ENCODE data around the gene OR4B1. TPM values are rescaled to one million over a fixed set of nuclear protein-coding genes. Genes with fewer than 3 reads are reported as not detected.

The OR4B1 gene
- total and polyA plus RNA-seq, 2 of the 8 experiments (the other 6 are each of a cell fraction or from before 2014, with no cell fraction given): not detected

DNA sequence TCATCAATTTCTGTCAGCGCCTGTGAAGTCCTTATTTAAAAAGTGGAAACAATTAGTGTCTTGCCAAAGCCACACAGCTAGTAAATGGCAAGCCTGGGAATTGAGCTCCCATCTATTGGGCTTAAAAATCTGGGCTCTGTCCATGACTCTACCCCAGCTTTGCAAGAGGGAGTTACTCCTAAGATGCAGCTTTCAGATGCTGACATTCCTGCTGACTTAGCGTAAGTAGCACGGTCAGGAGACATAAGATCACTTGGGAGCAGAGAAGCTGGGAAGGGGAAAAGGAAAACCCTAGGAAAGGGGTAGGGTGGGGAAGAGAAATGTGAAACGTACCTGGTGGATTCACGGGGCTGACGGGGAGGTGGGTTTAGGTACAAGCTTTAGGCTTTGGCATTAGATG, 36.0 kb upstream of the OR4B1 start:
- Histone ChIP-seq H2AK5ac (ENCODE audit: low read depth, low read length) (no peak overlapping the region), H3K56ac (replicated peaks; ENCODE audit: insufficient read length, low read depth, low read length) (no peak overlapping the region), H3K14ac (ENCODE audit: insufficient read length) (no peak overlapping the region), H4K91ac (replicated peaks; ENCODE audit: insufficient read length, low read length) (no peak overlapping the region), H3K4me3 (ENCODE audit: extremely low read depth in 1 of 4, insufficient read depth in 2 of 4, low read depth in 3 of 4, low read length in 4 of 4) (no peak overlapping the region), H4K5ac (ENCODE audit: insufficient read length, low read depth, low read length) (no peak overlapping the region), H3K4me1 (replicated peaks in 1 of 4; ENCODE audit: control insufficient read depth in 3 of 4, insufficient read depth in 4 of 4, low read length in 3 of 4) (no peaks in the 10 kb centered on the region), H4K20me1 (replicated peaks in 1 of 2; ENCODE audit: control insufficient read depth in 1 of 2, insufficient read depth in 2 of 2, low read length in 2 of 2) (no peaks in the 10 kb centered on the region), H3K9ac (replicated peaks in 1 of 4; ENCODE audit: extremely low read depth in 1 of 4, low read depth in 3 of 4, low read length in 3 of 4) (no peak overlapping the region), H3K23ac (ENCODE audit: insufficient read length) (no peak overlapping the region), H4K8ac (ENCODE audit: extremely low read depth, insufficient read depth, low read length) (no peak overlapping the region), H2AFZ (ENCODE audit: low read length) (no peak overlapping the region), H3K27ac (ENCODE audit: low read depth, low read length) (no peak overlapping the region), H2BK15ac (ENCODE audit: low read length) (no peak overlapping the region), H3K9me3 (ENCODE audit: insufficient read depth in 2 of 2, low read depth in 1 of 2, low read length in 1 of 2) (peaks cover 48 to 64% of the 10 kb centered on the region in 2 experiments), H2BK120ac (replicated peaks; ENCODE audit: low read depth, low read length) (no peak overlapping the region), H3K4ac (replicated peaks; ENCODE audit: insufficient read length, low read depth, low read length) (no peak overlapping the region), H2BK5ac (ENCODE audit: low read depth, low read length) (no peak overlapping the region), H3K79me1 (ENCODE audit: low read depth, low read length) (no peaks in the 10 kb centered on the region), H3K36me3 (ENCODE audit: control insufficient read depth in 2 of 4, insufficient read depth in 4 of 4, low read length in 3 of 4) (no peaks in the 10 kb centered on the region), H3K18ac (ENCODE audit: extremely low read depth, low read length) (no peak overlapping the region), H3K79me2 (ENCODE audit: control insufficient read depth in 1 of 2, insufficient read depth in 2 of 2, low read length in 2 of 2) (no peaks in the 10 kb centered on the region), H2BK20ac (ENCODE audit: low read length) (no peak overlapping the region), H3K27me3 (replicated peaks in 1 of 4; ENCODE audit: control insufficient read depth in 3 of 4, extremely low read depth in 1 of 4, insufficient read depth in 3 of 4, low read length in 3 of 4) (peaks cover 0 to 1% (median 0%) of the 10 kb centered on the region in 4 experiments; a peak in 2 of 7 replicates), H2BK12ac (ENCODE audit: low read depth, low read length) (no peak overlapping the region), H3K23me2 (ENCODE audit: low read depth, low read length) (no peaks in the 10 kb centered on the region), H3K4me2 (ENCODE audit: insufficient read depth in 1 of 2, low read depth in 2 of 2, low read length in 2 of 2) (no peak overlapping the region)
- CTCF ChIA-PET (ENCODE audit: partially characterized antibody): no interaction called here
- POLR2A ChIA-PET (ENCODE audit: partially characterized antibody): no interaction called here
- 71% methylated on average over 6 of the region's 6 CpGs; no CpG with 5 or more reads in 1 of the 2 experiments for WGBS, 2 experiments (ENCODE audit: extremely low coverage in 1 of 2, insufficient coverage in 1 of 2, insufficient read length in 1 of 2, insufficient replicate concordance in 2 of 2, low coverage in 1 of 2, low lambda C conversion rate in 2 of 2, missing lambda C conversion rate in 1 of 2)
- FAIRE-seq: no peak
- no peak for DNase-seq (ENCODE audit: low read depth in 1 of 2, low spot score in 2 of 2)
- no peak for TF ChIP-seq BCL11A (IDR thresholded peaks at IDR 0.05; ENCODE audit: low read depth in 2 of 2, low read length in 2 of 2)
- TF ChIP-seq KDM4A (IDR thresholded peaks at IDR 0.05; ENCODE audit: low read depth, low read length, severe bottlenecking): no peak
